H1 (cell line): ENCODE data around the gene SHROOM3. TPM values are rescaled to one million over a fixed set of nuclear protein-coding genes. Genes with fewer than 3 reads are reported as not detected.

Experiments
- CTCF ChIA-PET: fragments of 300-600 bp; sonication (Branson Sonifier 250); formaldehyde crosslinking; loops from one replicate; lab custom pipeline; 2021; ENCODE audit not compliant: partially characterized antibody; lab: Charles Lee
- POLR2A ChIA-PET: fragments of 300-600 bp; sonication (Branson Sonifier 250); formaldehyde crosslinking; loops from one replicate; lab custom pipeline; 2021; ENCODE audit warnings: inconsistent platforms; ENCODE audit not compliant: partially characterized antibody; lab: Charles Lee
- DNase-seq, 2 experiments: peaks; one replicate each; pipeline versions ENCODE4 v3.0.0 to v3.0.0-alpha.2; 2010 to 2022; ENCODE audit warnings: low spot score in 2 of 2, low read depth in 1 of 2, mixed read lengths in 1 of 2
- FAIRE-seq: peaks from 2 replicates; lab custom pipeline; 2011; peaks lifted over from hg19 to GRCh38; lab: Jason Lieb, UNC
- H2AFZ ChIP-seq: 2 replicates; pipeline ENCODE4 v1.8.1; 2012; ENCODE audit warnings: low read length, inconsistent platforms
- H2AK5ac ChIP-seq: 2 replicates; pipeline ENCODE4 v1.6.1; 2013; ENCODE audit warnings: low read depth, low read length
- H2BK120ac ChIP-seq: replicated peaks from 2 replicates; pipeline ENCODE3; 2013; ENCODE audit warnings: low read depth, low read length, inconsistent platforms
- H2BK12ac ChIP-seq: 2 replicates; pipeline ENCODE4 v1.6.1; 2013; ENCODE audit warnings: low read depth, low read length
- H2BK15ac ChIP-seq: 2 replicates; pipeline ENCODE4 v1.6.1; 2013; ENCODE audit warnings: low read length
- H2BK20ac ChIP-seq: 2 replicates; pipeline ENCODE4 v1.6.1; 2013; ENCODE audit warnings: low read length
- H2BK5ac ChIP-seq: 2 replicates; pipeline ENCODE4 v1.6.1; 2013; ENCODE audit warnings: low read depth, low read length
- H3K14ac ChIP-seq: 2 replicates; pipeline ENCODE4 v1.6.1; 2013; ENCODE audit warnings: inconsistent platforms; ENCODE audit not compliant: insufficient read length
- H3K18ac ChIP-seq: 2 replicates; pipeline ENCODE4 v1.6.1; 2013; ENCODE audit warnings: low read length; ENCODE audit errors: extremely low read depth
- H3K23ac ChIP-seq: 2 replicates; pipeline ENCODE4 v1.6.1; 2013; ENCODE audit warnings: inconsistent platforms; ENCODE audit not compliant: insufficient read length
- H3K23me2 ChIP-seq: 2 replicates; pipeline ENCODE4 v1.6.1; 2013; ENCODE audit warnings: low read depth, low read length
- H3K27ac ChIP-seq: 2 replicates; pipeline ENCODE4 v1.6.1; 2011; ENCODE audit warnings: low read depth, low read length, inconsistent platforms
- H3K27me3 ChIP-seq, 4 experiments: replicated peaks in 1 of 4; 1 replicate in 1 of 4; 2 replicates in 3 of 4; pipeline versions ENCODE4 v1.6.1 to v1.8.1; 2011 to 2013; ENCODE audit warnings: low read length in 3 of 4, mild to moderate bottlenecking in 3 of 4, inconsistent platforms in 2 of 4, mixed read lengths in 2 of 4, moderate library complexity in 1 of 4; ENCODE audit not compliant: control insufficient read depth in 3 of 4, insufficient read depth in 3 of 4; ENCODE audit errors: extremely low read depth in 1 of 4
- H3K36me3 ChIP-seq, 4 experiments: 2 replicates each; pipeline versions ENCODE4 v1.6.1 to v1.8.1; 2011 to 2013; ENCODE audit warnings: mild to moderate bottlenecking in 4 of 4, low read length in 3 of 4, moderate library complexity in 2 of 4, control low read depth in 1 of 4, inconsistent platforms in 1 of 4; ENCODE audit not compliant: insufficient read depth in 4 of 4, control insufficient read depth in 2 of 4
- H3K4ac ChIP-seq: replicated peaks from 2 replicates; pipeline ENCODE3; 2013; ENCODE audit warnings: low read length, low read depth, mixed read lengths, inconsistent platforms; ENCODE audit not compliant: insufficient read length
- H3K4me1 ChIP-seq, 4 experiments: replicated peaks in 1 of 4; 1 replicate in 1 of 4; 2 replicates in 3 of 4; pipeline versions ENCODE4 v1.6.1 to v1.8.1; 2011 to 2013; ENCODE audit warnings: low read length in 3 of 4, inconsistent platforms in 2 of 4, mixed read lengths in 1 of 4; ENCODE audit not compliant: insufficient read depth in 4 of 4, control insufficient read depth in 3 of 4
- H3K4me2 ChIP-seq, 2 experiments: 2 replicates each; pipeline versions ENCODE4 v1.6.1 to v1.8.1; 2011 to 2013; ENCODE audit warnings: low read depth in 2 of 2, low read length in 2 of 2, control low read depth in 1 of 2, inconsistent platforms in 1 of 2, mild to moderate bottlenecking in 1 of 2; ENCODE audit not compliant: insufficient read depth in 1 of 2
- H3K4me3 ChIP-seq, 4 experiments: fragments of 200-600, 300-600 bp in 1 of 4; sonication (generic), shearing (Covaris generic), sonication (Bioruptor Twin) in 1 of 4; 2 replicates each; pipeline versions ENCODE4 v1.5.1 to v1.8.1; 2011 to 2016; ENCODE audit warnings: low read length in 4 of 4, low read depth in 3 of 4, control low read depth in 2 of 4, inconsistent platforms in 2 of 4, mild to moderate bottlenecking in 2 of 4, mixed read lengths in 1 of 4, moderate library complexity in 1 of 4; ENCODE audit not compliant: insufficient read depth in 2 of 4; ENCODE audit errors: extremely low read depth in 1 of 4
- H3K56ac ChIP-seq: replicated peaks from 2 replicates; pipeline ENCODE3; 2013; ENCODE audit warnings: low read depth, mild to moderate bottlenecking, mixed read lengths, low read length, inconsistent platforms; ENCODE audit not compliant: insufficient read length
- H3K79me1 ChIP-seq: 2 replicates; pipeline ENCODE4 v1.6.1; 2013; ENCODE audit warnings: low read depth, low read length, control low read depth
- H3K79me2 ChIP-seq, 2 experiments: 2 replicates each; pipeline versions ENCODE4 v1.6.1 to v1.8.1; 2012 to 2013; ENCODE audit warnings: low read length in 2 of 2, mild to moderate bottlenecking in 2 of 2, inconsistent platforms in 1 of 2; ENCODE audit not compliant: insufficient read depth in 2 of 2, control insufficient read depth in 1 of 2
- H3K9ac ChIP-seq, 4 experiments: replicated peaks in 1 of 4; 1 replicate in 1 of 4; 2 replicates in 3 of 4; pipeline versions ENCODE4 v1.6.1 to v1.8.1; 2011 to 2013; ENCODE audit warnings: low read depth in 3 of 4, low read length in 3 of 4, control low read depth in 2 of 4, mild to moderate bottlenecking in 2 of 4, moderate library complexity in 2 of 4, inconsistent platforms in 1 of 4; ENCODE audit errors: extremely low read depth in 1 of 4
- H3K9me3 ChIP-seq, 2 experiments: 2 replicates each; pipeline versions ENCODE4 v1.6.1 to v1.8.1; 2012 to 2013; ENCODE audit warnings: mild to moderate bottlenecking in 2 of 2, moderate library complexity in 2 of 2, control low read depth in 1 of 2, inconsistent platforms in 1 of 2, low read depth in 1 of 2, low read length in 1 of 2, mixed read lengths in 1 of 2; ENCODE audit not compliant: insufficient read depth in 2 of 2
- H4K20me1 ChIP-seq, 2 experiments: replicated peaks in 1 of 2; 2 replicates each; pipeline versions ENCODE3 to v1.8.1; 2011 to 2013; ENCODE audit warnings: inconsistent platforms in 2 of 2, low read length in 2 of 2, mild to moderate bottlenecking in 1 of 2; ENCODE audit not compliant: insufficient read depth in 2 of 2, control insufficient read depth in 1 of 2
- H4K5ac ChIP-seq: 2 replicates; pipeline ENCODE4 v1.6.1; 2013; ENCODE audit warnings: low read length, low read depth, mixed read lengths, inconsistent platforms; ENCODE audit not compliant: insufficient read length
- H4K8ac ChIP-seq: 2 replicates; pipeline ENCODE4 v1.8.0; 2013; ENCODE audit warnings: mild to moderate bottlenecking, moderate library complexity, low read length, inconsistent platforms; ENCODE audit not compliant: insufficient read depth; ENCODE audit errors: extremely low read depth
- H4K91ac ChIP-seq: replicated peaks from 2 replicates; pipeline ENCODE3; 2013; ENCODE audit warnings: low read length, mixed read lengths, inconsistent platforms; ENCODE audit not compliant: insufficient read length
- CTBP2 ChIP-seq: IDR thresholded peaks from 2 replicates; pipeline ENCODE4 v1.7.0; 2011; ENCODE audit warnings: borderline replicate concordance, mild to moderate bottlenecking, moderate library complexity, mixed read lengths, low read length; ENCODE audit not compliant: insufficient read depth, insufficient read length
- EGR1 ChIP-seq: IDR thresholded peaks from 2 replicates; pipeline ENCODE4 v1.6.1; 2011; ENCODE audit warnings: low read depth, low read length, borderline replicate concordance
- KDM4A ChIP-seq: IDR thresholded peaks from one replicate; pipeline ENCODE4 v1.7.1; 2012; ENCODE audit warnings: low read depth, mild to moderate bottlenecking, moderate library complexity, low read length, inconsistent platforms; ENCODE audit not compliant: severe bottlenecking
- WGBS, 2 experiments: shearing (Covaris generic) in 1 of 2; methylation state at CpG; one replicate each; pipeline versions ENCODE4 v1.1.6 to v1.1.7; 2013 to 2015; ENCODE audit warnings: low lambda C conversion rate in 2 of 2, mixed read lengths in 2 of 2, inconsistent platforms in 1 of 2, low coverage in 1 of 2, missing lambda C conversion rate in 1 of 2; ENCODE audit not compliant: insufficient replicate concordance in 2 of 2, insufficient coverage in 1 of 2, insufficient read length in 1 of 2; ENCODE audit errors: extremely low coverage in 1 of 2, missing lambda C conversion rate in 1 of 2; 5-methylcytosine and 5-hydroxymethylcytosine counted together
- polyA plus RNA-seq, 7 experiments: library from polyadenylated mRNA; depleted of rRNA in 3 of 7; stranded (reverse) in 5 of 7; unstranded in 2 of 7; fragments of >200 nt in 5 of 7; fragments of 200-250 nt in 2 of 7; gene quantifications; 1 replicate in 5 of 7; 2 replicates in 1 of 7; 4 replicates in 1 of 7; pipeline versions ENCODE4 v1.2.1 to v1.2.3, GENCODE V29; 2011 to 2013; ENCODE audit warnings: missing spikeins in 2 of 7, mixed read lengths in 2 of 7
- total RNA-seq: library from RNA; stranded (reverse); fragmentation: NEBNext Ultra II Directional; extraction: Animal tissue kit (Norgen Biotek cat#: 25700); gene quantifications from 2 replicates; pipeline ENCODE4 v1.2.1, GENCODE V29; 2021

The SHROOM3 gene
- total and polyA plus RNA-seq, 2 of the 8 experiments (the other 6 are each of a cell fraction or from before 2014, with no cell fraction given) = 15.8 to 34.0 TPM

DNA sequence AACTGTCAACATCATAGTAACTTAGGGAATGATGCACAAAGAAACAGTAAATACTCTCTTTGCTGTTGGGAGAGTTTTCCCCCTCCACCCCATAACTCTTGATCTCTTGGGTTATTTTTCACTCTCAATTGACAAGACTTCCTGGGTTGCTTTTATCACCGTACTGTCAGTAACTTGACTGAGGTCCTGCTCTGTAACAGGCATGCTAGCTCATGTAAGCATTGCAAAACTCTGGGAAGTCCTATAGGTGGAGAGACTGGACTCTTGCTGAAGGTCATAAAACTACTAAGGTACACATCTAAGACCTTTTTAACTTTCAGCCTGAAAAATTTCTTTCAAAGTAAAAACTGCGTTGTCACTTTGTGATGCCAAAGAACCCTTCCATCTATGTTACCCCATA, 10.9 kb downstream of the SHROOM3 start:
- Histone ChIP-seq H4K8ac (no peak overlapping the region), H4K5ac (no peak overlapping the region), H2BK5ac (no peak overlapping the region), H3K4me1 (peaks cover 0 to 3% (median 1%) of the 10 kb centered on the region in 4 experiments; a peak in 2 of 7 replicates), H2AK5ac (no peak overlapping the region), H3K9me3 (no peaks in the 10 kb centered on the region), H3K36me3 (no peaks in the 10 kb centered on the region), H4K20me1 (no peaks in the 10 kb centered on the region), H2BK12ac (no peak overlapping the region), H2BK120ac (no peak overlapping the region), H3K9ac (no peak overlapping the region), H4K91ac (no peak overlapping the region), H3K14ac (no peak overlapping the region), H3K18ac (no peak overlapping the region), H3K27me3 (no peaks in the 10 kb centered on the region), H3K4me3 (no peak overlapping the region), H3K56ac (no peak overlapping the region), H3K23me2 (no peaks in the 10 kb centered on the region), H2BK20ac (no peak overlapping the region), H3K4ac (no peak overlapping the region), H2BK15ac (no peak overlapping the region), H2AFZ (no peak overlapping the region), H3K4me2 (no peak overlapping the region), H3K79me1 (no peaks in the 10 kb centered on the region; the same call in 1 of the 2 replicates), H3K79me2 (no peaks in the 10 kb centered on the region), H3K23ac (no peak overlapping the region), H3K27ac (no peak overlapping the region)
- ChIA-PET POLR2A (no interaction called here), CTCF (interaction anchor here (1.3 kb wide), 1 partner anchor 12 kb away, joined by 4 read pairs; no protein-coding TSS in a partner anchor)
- DNase-seq (no peak), FAIRE-seq (no peak)
- TF ChIP-seq CTBP2 = no peak
- no peak for TF ChIP-seq KDM4A
- no peak for TF ChIP-seq EGR1
- 98% methylated on average over 2 of the region's 2 CpGs; no CpG with 5 or more reads in 1 of the 2 experiments for WGBS, 2 experiments
